Right kidney (tissue), 1 donor: ENCODE measurements around the gene RTN4RL1.
A peak's percentile ranks its signal among the peaks of the same experiment; 100 is the strongest.

ENCODE experiments used
- DNase-seq: peaks from one replicate; pipeline ENCODE4 v3.0.0-alpha.2; 2016

RTN4RL1 gene

GRCh38 chr17:2059547-2060384 is 34.6 kb upstream of the RTN4RL1 start:
- DNase-seq, result peak; percentile 39

- DNase-seq, result peak; percentile 66
Measured at GRCh38 chr17:2058586-2059546, 33.7 kb upstream of the RTN4RL1 start.

DNA sequence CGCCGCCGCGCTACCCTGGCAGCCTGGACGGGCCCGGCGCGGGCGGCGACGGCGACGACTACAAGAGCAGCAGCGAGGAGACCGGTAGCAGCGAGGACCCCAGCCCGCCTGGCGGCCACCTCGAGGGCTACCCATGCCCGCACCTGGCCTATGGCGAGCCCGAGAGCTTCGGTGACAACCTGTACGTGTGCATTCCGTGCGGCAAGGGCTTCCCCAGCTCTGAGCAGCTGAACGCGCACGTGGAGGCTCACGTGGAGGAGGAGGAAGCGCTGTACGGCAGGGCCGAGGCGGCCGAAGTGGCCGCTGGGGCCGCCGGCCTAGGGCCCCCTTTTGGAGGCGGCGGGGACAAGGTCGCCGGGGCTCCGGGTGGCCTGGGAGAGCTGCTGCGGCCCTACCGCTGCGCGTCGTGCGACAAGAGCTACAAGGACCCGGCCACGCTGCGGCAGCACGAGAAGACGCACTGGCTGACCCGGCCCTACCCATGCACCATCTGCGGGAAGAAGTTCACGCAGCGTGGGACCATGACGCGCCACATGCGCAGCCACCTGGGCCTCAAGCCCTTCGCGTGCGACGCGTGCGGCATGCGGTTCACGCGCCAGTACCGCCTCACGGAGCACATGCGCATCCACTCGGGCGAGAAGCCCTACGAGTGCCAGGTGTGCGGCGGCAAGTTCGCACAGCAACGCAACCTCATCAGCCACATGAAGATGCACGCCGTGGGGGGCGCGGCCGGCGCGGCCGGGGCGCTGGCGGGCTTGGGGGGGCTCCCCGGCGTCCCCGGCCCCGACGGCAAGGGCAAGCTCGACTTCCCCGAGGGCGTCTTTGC is 32.8 kb upstream of the RTN4RL1 start:
- peak; percentile 78 for DNase-seq

DNA sequence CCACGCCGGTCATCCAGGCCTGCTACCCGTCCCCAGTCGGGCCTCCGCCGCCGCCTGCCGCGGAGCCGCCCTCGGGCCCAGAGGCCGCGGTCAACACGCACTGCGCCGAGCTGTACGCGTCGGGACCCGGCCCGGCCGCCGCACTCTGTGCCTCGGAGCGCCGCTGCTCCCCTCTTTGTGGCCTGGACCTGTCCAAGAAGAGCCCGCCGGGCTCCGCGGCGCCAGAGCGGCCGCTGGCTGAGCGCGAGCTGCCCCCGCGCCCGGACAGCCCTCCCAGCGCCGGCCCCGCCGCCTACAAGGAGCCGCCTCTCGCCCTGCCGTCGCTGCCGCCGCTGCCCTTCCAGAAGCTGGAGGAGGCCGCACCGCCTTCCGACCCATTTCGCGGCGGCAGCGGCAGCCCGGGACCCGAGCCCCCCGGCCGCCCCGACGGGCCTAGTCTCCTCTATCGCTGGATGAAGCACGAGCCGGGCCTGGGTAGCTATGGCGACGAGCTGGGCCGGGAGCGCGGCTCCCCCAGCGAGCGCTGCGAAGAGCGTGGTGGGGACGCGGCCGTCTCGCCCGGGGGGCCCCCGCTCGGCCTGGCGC is 32.1 kb upstream of the RTN4RL1 start:
- peak; percentile 77 for DNase-seq

- DNase-seq, result peak; percentile 81
Measured at GRCh38 chr17:2056206-2057174, 31.4 kb upstream of the RTN4RL1 start.

DNA sequence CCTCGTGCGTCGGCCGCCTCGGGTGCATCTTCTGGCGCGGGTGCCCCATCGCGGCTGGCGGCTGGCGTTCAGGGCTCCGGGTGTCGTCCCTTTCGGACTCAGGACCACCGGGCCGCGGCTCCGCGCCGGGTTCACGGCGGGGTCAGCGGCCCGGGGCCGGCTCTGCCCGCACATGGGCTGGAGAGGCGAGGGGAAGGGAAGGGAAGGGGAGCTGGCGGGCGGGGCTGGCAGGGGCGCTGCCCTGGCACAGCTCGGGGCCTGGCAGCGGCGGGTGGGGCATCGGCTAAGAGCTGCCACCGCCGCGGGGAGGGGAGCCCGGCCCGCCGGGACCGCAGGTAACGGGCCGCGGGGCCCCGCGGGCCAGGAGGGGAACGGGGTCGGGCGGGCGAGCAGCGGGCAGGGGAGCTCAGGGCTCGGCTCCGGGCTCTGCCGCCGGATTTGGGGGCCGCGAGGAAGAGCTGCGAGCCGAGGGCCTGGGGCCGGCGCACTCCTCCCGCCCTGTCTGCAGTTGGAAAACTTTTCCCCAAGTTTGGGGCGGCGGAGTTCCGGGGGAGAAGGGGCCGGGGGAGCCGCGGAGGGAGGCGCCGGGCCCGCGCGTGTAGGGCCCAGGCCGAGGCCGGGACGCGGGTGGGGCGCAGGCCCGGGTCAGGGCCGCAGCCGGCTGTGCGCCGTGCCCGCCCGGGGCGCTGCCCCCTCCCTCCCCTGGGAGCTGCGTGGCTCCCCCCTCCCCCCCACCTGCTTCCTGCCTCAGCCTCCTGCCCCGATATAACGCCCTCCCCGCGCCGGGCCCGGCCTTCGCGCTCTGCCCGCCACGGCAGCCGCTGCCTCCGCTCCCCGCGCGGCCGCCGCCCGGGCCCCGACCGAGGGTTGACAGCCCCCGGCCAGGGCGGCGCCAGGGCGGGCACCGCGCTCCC is 30.4 kb upstream of the RTN4RL1 start:
- no peak for DNase-seq

DNA sequence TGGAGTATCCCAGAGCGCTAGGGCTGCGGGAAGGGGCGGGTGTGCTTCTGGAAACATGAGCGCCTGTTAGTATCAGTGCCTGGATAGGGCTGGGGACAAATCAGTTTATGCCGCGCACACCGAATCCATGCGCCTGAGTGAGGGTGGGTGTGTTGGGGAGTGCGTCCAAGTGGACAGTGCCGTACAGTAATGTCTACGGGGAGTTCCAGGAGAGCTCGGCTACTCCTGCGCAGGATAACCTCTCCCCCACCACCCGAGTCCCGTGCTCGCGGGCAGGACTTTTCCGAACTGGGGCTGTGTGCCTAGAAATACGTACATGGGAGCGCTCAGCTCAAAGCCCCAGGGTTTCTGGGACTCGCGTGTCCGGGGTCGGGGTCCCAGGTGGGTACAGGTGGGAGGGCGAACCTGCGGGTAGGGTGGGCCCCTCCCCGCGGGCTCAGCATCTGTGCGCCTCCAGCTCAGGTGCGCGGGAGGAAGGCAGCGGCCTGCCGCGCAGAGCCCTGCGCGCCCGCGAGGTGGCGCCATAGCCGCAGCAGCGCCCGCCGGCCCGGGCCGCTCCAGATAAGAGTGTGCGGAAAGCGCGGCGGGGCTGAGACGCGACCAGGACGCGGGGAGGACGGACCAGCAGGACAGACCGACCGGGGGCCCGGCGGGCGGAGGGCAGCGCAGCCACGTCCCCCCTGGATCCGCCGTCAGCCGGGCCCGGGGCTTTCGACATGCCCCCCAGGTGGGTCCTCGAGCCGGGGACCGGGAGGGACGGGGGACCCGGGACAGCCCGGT is 29.6 kb upstream of the RTN4RL1 start, which contains the start of gene HIC1:
HIC1 (plus strand) TSS at position 592 of the 780 bp plus-strand sequence. CDS start 1,588 bp downstream, outside the sequence.
- DNase-seq, result peak; percentile 95

- DNase-seq, result no peak
Measured at GRCh38 chr17:2054262-2054511, 29.1 kb upstream of the RTN4RL1 start.

DNA sequence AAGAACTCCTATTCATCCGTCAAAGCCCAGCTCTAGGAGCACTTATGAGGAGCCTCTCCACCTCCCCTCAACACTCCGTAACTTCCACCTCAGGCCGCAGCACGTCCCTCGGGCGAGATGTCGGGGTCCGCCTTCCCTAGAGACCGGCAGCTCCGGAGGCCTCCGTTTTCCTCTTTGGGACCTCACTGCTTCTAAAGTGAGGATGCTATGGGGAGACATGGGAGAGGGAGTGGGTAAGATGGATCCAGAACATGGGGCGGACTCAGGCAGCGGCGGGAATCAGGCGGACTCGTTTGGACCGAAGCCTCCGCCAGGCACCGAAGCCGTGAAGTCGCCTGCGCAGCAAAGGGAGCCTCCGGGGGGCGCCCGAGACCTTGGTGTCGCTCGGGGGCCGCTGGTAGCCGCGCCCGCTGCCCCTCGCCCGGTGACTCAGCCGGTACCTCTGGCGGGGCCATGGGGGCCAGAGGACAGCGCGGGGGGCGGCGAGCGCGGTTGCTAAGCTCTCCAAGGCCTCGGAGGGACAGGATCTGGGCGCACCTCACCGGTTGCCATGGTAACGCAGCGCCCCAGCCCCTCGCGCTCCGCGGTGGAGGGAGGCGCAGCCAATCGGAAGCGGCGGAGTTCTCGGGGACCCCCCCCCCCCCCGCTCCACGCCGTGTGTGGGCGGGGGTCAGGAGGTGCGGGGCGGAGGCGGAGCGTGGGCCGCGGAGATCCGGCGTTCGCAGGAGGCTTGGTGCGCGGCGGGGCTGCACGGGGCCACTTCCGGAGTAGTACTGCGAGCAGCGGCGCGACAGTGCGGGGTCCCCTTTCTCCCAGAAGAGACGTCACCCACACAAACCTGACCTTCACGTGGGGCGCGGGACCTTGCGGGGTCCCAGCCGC is 28.5 kb upstream of the RTN4RL1 start:
- peak; percentile 84 for DNase-seq

GRCh38 chr17:2051933-2052559 is 26.9 kb upstream of the RTN4RL1 start:
- peak; percentile 37 for DNase-seq

- DNase-seq, result no peak
Measured at GRCh38 chr17:2051061-2051932, 26.2 kb upstream of the RTN4RL1 start.

DNA sequence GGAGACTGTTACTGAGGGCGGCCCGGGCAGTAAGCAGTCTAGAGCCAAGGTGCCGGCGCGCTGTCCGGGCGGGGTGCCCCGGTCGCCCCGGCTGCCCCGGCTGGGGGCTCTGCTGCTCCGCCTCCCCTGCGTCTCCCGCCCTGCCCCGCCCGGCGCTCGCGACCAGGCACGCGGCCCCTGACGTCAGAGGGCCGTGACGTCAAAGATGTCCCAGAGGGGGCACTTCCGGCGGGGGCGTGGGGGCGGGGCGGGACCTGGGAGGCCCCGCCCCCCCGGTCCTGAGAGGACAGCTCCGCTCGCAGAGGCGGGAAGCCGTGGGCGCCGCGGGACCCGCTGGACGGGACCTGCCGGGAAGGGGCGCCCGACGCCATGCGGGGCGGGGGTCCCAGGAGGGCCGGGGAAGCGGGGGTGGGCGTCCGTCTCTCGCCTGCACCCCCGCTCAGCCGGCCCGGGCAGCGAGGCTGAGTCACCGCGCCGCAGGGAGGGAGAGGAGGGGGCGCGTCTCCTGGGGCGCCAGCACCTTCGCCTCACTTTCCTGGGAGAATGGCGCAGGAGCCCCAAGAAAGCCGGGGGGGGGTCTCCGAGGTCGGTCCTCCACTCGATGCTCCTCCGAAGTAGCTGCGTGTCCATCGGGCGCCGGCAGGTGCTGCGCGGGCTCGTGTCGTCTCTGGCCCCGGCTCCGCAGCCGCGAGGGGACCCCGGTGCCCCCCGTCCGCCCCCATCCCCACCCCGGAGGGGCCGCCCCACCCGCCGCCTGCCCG is 25.3 kb upstream of the RTN4RL1 start:
- DNase-seq, result no peak

DNA sequence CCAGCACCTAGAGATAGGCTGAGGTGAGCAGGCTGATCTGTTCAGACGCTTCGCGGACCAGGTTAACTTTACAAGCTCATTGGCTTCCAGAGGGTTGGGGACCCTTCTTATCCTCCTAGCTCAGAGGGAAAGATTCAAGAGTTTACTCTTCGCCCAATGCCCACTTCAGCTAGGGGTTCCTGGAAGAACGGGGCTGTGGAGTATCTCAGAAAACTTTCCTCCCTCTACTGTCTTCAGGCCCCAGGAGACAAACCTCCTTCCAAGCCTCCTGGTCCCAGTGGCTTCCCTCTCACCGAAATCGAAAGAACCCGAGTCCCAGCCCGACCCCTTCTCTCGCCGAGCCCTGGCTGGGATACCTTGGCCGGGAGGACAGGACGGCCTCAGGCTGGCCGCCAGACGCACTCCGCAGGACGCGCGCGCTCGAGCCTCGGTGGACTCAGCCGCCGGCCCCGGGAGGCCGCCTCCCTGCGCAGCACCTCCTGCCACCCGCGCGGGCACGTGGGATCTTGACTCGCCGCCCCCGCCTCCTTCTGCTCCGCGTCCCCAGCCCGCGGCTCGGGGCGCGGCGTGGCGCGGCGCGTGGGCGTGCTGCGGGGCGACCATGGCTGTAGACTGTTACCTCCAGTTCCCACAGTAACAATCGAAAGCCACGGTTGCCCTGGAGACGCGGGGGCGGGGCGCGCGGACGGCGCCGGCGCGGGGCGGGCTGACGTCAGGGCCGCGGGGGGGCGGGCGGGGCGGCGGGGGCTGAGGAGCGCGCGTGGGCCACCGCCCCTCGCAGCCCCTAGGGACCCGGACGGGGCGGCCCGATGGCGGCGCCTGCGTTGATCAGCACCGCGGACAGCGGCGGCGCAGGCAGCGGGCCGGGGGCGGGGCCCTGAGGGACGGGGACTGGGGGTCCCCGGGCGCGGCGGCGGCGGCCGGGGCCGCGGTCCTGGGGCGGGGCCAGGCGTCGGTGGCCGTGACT is 24.5 kb upstream of the RTN4RL1 start:
- peak; percentile 83 for DNase-seq

DNA sequence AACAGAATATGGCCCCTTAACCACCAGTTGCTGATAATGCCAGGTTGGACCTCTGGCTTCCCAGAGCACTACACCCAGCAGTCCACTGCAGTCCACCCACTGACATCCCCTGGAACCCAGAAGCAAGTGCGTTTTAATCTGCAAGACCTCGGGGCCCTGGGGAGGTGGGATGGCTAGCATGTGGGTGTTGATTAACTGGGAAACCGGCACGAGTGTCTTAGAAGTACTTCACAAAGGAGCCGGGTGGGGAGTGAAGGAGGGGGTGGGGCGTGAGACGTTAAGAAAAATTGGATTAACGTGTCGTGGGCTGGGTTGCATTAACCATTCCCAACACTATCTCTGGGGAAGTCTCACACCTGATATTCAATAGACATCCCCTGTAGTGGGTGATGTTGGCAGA is 23.7 kb upstream of the RTN4RL1 start:
- DNase-seq, result no peak
